ENCODE results near the gene AGPS. TPM values are rescaled to one million over a fixed set of nuclear protein-coding genes. Genes with fewer than 3 reads are reported as not detected.
A peak's percentile ranks its signal among the peaks of the same experiment; 100 is the strongest.

The AGPS gene
- total RNA-seq, 1 donor from 2014 or later = 54.4 TPM

- H3K4me1 Mint-ChIP-seq (ENCODE audit: unreplicated experiment) = peaks cover 37% of the 10 kb centered on the region
- no peak overlapping the region for H3K27ac Mint-ChIP-seq (ENCODE audit: unreplicated experiment)
- no peaks in the 10 kb centered on the region for H3K9me3 Mint-ChIP-seq (ENCODE audit: unreplicated experiment)
- TF ChIP-seq CTCF (IDR thresholded peaks at IDR 0.05; ENCODE audit: unreplicated experiment) = no peak
- H3K36me3 Mint-ChIP-seq (ENCODE audit: low read depth, unreplicated experiment) = no peaks in the 10 kb centered on the region
- peaks cover 3% of the 10 kb centered on the region for H3K27me3 Mint-ChIP-seq (ENCODE audit: unreplicated experiment)
- H3K4me3 Mint-ChIP-seq (ENCODE audit: unreplicated experiment) = no peak overlapping the region
- DNase-seq (ENCODE audit: low spot score) = no peak
Observed at GRCh38 chr2:177395351-177396065, 2.9 kb downstream of the AGPS start.

- peaks cover 3% of the 10 kb centered on the region for H3K27me3 Mint-ChIP-seq (ENCODE audit: unreplicated experiment)
- peaks cover 34% of the 10 kb centered on the region for H3K4me1 Mint-ChIP-seq (ENCODE audit: unreplicated experiment)
- DNase-seq (ENCODE audit: low spot score) = no peak
- TF ChIP-seq CTCF (IDR thresholded peaks at IDR 0.05; ENCODE audit: unreplicated experiment) = no peak
- H3K9me3 Mint-ChIP-seq (ENCODE audit: unreplicated experiment) = no peaks in the 10 kb centered on the region
- H3K36me3 Mint-ChIP-seq (ENCODE audit: low read depth, unreplicated experiment) = no peaks in the 10 kb centered on the region
- H3K27ac Mint-ChIP-seq (ENCODE audit: unreplicated experiment) = peak overlapping the region; percentile 33
- no peak overlapping the region for H3K4me3 Mint-ChIP-seq (ENCODE audit: unreplicated experiment)
Observed at GRCh38 chr2:177396703-177397460, 4.3 kb downstream of the AGPS start.

GRCh38 chr2:177397481-177398289 is 5.1 kb downstream of the AGPS start:
- H3K4me1 Mint-ChIP-seq (ENCODE audit: unreplicated experiment) = peaks cover 37% of the 10 kb centered on the region
- H3K27me3 Mint-ChIP-seq (ENCODE audit: unreplicated experiment) = no peaks in the 10 kb centered on the region
- no peaks in the 10 kb centered on the region for H3K9me3 Mint-ChIP-seq (ENCODE audit: unreplicated experiment)
- TF ChIP-seq CTCF (IDR thresholded peaks at IDR 0.05; ENCODE audit: unreplicated experiment) = no peak
- H3K4me3 Mint-ChIP-seq (ENCODE audit: unreplicated experiment) = no peak overlapping the region
- no peak overlapping the region for H3K27ac Mint-ChIP-seq (ENCODE audit: unreplicated experiment)
- H3K36me3 Mint-ChIP-seq (ENCODE audit: low read depth, unreplicated experiment) = no peaks in the 10 kb centered on the region
- DNase-seq (ENCODE audit: low spot score) = no peak

GRCh38 chr2:177398290-177398683 is 5.7 kb downstream of the AGPS start:
- Mint-ChIP-seq H3K9me3 (ENCODE audit: unreplicated experiment) (no peaks in the 10 kb centered on the region), H3K27me3 (ENCODE audit: unreplicated experiment) (no peaks in the 10 kb centered on the region), H3K4me1 (ENCODE audit: unreplicated experiment) (peaks cover 33% of the 10 kb centered on the region), H3K36me3 (ENCODE audit: low read depth, unreplicated experiment) (no peaks in the 10 kb centered on the region), H3K27ac (ENCODE audit: unreplicated experiment) (no peak overlapping the region), H3K4me3 (ENCODE audit: unreplicated experiment) (no peak overlapping the region)
- no peak for TF ChIP-seq CTCF (IDR thresholded peaks at IDR 0.05; ENCODE audit: unreplicated experiment)
- DNase-seq (ENCODE audit: low spot score) = no peak

Data from endothelial cell (in vitro differentiated cells).